GM19467 (cell line): ENCODE measurements around the gene FAM9C.
"Not testable (repeated sequence)": the region's sequence is repeated elsewhere in the genome, so short reads cannot be mapped to it uniquely, and the experiment has no call there.

Experiments used
- ATAC-seq: cut with Tn5 transposase; IDR thresholded peaks from one replicate; pipeline ENCODE4 v1.9.1; 2021; ENCODE audit warnings: mild to moderate bottlenecking, moderate library complexity; ENCODE audit not compliant: unreplicated experiment

Gene FAM9C

GRCh38 chrX:13043938-13044337 is 482 bp downstream of the FAM9C start:
- ATAC-seq, result no peak

- no peak for ATAC-seq
These were observed 1.3 kb downstream of the FAM9C start for GRCh38 chrX:13043138-13043537.

DNA sequence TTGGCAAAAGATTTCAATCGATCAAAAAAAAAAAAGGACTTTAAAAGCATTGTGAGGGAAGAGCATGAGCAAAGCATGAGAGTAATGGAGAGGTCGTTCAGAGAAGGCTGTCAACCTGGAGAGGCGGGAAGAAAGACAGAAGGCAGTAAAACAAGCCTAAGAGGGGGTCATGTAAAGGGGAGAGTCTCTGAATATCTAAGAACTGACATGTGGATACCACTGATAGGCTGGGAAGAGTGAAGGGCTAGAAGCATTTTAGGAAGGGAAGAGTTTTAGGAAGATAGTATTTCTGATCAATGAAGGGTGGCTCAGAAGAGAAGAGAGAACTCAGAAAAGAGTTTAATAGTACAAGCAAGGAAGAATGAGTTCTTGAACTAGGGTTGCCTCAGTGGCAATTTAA is 7.5 kb downstream of the FAM9C start:
- no peak for ATAC-seq

- ATAC-seq, result no peak
These were observed 11.2 kb downstream of the FAM9C start for GRCh38 chrX:13033193-13033592.

DNA sequence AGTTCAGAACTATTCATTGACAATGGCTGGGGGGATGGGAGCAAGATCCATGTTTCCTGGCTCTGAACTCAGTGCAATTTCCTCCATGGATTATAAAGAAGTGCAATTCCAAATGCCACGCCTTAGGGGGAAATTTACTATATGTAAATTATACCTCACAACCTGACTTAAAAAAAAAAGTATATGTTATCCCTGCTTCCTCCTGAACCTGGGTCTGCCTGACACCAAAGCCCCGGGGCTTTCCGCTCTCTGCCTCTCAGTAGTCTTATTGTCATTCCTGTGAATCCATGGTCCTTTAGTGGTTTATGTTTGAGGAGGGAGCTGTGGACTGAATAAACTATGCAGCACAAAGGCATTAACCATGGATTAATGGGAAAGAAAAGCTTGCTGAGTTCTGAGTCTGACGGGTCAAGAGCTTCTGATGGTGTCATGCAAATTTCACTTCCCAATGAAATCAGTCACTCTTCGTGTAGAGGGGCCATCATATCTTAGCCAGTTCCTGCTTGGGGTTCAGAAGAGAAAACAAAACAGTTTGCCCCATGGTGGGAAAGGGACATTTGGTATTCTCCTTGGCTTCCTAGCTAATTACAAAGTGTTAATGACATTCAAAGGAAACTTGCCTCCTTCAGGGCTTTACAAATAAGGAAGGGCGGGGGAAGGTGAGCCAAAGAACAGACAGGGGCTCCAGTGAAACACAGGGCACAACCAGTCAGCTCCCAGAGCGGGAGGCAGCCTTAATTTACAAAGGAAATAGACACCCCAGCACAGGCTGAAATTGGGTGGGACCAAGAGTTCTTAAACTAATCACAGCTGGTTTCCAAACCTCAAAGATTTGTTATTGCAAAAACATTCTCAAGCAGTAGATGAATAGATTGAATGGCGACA is 14.3 kb downstream of the FAM9C start:
- ATAC-seq, result no peak

DNA sequence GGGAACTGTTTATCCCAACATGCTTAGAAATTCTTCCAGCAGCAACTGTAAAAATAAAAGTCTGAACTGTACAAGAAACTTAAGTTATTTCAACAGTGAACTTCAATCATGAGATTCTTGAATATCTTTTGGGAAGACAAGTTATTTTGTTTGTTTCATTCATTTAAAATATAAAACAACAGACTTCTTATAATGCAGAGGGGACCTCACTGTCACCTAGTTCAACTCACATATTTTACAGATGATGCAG is 14.9 kb downstream of the FAM9C start:
- ATAC-seq, result no peak

DNA sequence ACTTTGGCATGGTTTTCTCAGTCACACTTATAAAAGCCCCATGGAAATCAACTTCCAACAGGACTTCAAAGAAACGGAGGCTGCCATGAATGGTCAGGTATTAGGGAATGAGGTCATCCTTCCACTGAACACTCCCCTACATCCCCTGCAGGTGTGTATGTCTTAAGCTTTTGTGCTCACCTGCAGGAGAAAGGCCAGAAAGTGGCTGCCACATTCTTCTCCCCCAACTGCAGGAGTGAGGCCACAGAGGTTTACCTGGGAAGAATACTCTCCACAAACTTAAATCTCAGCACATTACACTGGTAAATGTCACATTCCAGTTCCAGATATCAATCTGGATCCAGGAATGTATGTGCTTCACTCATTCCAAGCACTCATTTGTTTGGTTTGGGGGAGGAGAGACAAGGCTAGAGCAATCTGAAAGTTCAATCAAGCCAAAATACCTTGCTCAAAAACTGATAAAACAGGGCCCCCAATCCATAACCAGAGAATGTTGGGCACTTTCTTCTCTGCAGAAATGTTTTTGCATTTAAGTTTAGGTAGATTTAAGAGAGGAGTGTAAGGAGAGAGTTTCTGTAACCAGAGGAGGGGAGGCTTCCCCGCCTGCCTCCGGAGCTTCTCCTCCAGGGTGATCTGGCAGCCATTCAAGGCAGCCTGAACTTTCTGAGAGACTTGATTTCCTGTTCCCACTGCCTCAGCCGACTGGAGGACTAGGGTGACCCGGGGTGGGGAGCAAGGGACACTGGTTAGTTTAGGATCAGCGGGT is 15.4 kb downstream of the FAM9C start:
- ATAC-seq, result no peak

DNA sequence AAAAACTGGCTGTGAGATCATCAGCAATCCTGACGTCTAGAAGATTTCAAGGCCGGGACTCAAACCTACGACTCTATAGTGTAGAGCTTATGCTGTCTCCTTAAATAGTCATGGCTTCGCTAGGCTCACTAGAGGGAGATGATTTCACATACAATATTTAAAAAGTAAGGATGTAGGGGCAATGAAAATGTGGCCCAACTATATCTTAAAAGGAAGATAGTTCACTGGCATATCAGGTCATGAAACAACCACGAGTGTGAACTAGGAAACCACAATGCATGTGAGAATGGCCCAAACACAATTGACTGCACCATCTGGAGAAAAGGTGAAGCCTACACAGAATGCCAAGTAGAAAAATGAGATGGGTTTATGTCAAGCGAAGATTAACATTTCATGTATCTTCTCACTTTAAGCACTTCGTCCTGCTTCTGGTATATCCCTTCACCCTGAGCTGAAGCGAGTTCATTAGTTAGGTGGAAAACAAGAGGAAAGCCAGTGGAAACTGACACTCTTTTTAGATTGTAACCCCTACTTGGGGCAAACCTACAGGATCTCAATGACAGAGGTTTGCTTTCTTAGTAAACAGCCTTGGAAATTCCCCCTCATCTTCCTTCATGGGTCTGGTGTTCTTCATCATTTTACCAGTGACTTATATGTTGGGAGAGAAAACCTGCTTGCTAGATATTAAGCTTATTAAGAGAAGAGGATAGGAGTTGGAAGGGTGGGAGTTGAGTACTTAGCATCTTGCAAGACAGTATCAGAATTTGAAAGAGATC is 17.4 kb downstream of the FAM9C start:
- no peak for ATAC-seq

- ATAC-seq, result no peak
These were observed 19.4 kb downstream of the FAM9C start for GRCh38 chrX:13024986-13025385.

DNA sequence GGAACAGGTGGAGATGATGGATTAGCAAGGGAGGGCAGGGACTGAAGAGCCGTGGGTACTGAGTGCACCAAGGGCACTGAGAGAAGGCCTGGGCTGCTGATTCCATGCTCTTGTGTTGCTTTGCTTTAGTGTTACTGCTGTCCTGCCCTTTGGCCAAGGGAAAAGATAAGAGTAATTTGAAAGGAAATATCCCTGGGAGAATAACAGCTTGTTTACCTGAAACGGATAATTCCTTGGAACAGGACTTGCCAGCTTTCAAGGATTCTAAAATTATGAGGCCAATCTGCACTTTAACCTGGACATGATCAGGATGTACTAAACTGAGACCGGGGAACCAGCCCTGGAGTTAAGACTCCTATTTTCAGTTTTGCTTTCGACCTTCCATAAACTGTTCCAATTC is 20.4 kb downstream of the FAM9C start:
- no peak for ATAC-seq

- no peak for ATAC-seq
These were observed 20.9 kb downstream of the FAM9C start for GRCh38 chrX:13023567-13023966.

DNA sequence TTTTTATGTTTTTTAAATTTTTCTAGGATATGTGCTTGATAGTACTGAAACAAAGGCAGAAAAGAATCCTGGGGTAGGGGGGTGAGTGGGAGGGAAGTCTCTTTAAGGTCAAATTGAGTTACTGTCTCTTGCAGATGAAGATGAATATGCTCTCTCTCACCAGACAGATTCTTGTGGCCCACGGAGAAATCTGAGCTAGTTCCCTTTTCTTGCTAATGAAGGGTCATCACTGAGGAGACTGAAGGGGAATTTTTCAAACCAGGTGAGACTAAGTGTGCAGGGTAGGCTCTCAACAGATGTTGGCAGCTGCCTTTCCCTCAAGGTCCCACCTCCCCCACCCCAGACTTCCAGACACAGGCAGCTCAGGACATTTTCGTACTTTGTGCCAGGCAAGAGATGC is 21.5 kb downstream of the FAM9C start:
- peak; percentile 57 for ATAC-seq

GRCh38 chrX:13016731-13017130 is 27.7 kb downstream of the FAM9C start:
- ATAC-seq, result not testable (repeated sequence)

DNA sequence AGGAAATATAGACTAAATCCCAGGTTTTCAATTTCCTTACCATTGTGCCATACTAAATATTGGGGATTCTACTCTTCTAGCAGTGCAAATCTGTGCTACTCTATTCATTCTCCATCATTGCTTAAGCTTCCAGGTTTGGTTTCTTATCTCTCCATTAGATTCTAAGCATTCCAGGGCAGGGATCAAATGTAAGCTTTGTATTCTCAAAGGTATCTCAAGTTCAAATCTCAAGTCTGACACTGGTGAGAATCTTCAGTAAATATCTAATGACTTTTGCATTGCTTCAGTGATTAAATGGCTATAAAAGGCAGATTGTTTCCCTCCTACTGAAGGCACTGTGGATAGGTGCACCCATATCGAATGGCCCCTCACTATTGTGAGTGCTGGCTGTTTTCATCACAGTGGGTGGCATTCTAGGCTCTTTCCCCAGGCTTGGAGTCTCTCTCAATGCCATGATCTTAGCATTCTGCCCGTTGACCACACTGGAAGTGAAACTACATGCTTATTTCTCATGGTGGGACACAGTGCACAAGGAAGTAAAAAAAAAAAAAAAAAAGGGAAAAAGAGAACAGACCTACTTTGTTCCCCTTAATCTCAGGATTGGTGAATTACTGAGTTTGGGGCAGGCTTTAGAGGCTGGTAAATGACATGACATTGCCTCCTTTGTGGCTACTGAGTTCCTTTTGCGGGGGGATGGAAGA is 28.7 kb downstream of the FAM9C start:
- no peak for ATAC-seq

- ATAC-seq, result peak; percentile 26
These were observed 30.0 kb downstream of the FAM9C start for GRCh38 chrX:13014111-13015096.

DNA sequence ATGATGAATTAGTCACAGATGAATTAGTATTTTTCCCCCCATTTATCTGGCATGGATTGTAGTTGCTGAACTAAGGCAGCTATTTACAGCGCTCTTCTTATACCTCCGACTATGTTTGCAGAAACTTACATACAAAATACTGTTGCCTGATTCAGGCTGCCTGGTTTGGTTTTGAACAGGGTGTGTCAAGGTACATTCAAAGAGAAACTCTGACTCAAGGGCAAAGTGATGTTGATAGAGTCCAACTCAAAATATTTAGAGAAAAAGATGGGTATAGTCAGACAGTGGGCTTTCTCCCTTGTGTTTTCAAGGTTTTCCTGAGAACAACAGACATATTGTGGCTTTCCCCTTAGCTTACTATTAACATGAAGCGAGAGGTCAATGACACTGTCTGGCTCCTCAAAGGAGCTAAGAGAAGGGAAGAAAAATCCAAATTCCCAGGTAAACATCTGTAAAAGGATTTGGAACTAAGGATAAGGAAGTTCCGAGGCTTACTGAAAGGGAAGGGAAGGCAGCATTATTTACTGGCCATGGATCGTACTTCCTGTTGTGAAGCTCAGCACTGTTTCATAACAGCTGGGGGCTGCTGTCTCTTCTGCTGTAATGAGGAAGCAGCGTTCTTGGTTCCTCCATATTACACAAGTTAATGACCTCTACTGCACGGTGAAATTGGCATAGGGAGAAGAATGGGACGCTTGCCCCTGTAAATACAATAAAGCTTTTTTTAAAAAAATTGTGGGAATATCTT is 30.9 kb downstream of the FAM9C start:
- ATAC-seq, result peak; percentile 69

DNA sequence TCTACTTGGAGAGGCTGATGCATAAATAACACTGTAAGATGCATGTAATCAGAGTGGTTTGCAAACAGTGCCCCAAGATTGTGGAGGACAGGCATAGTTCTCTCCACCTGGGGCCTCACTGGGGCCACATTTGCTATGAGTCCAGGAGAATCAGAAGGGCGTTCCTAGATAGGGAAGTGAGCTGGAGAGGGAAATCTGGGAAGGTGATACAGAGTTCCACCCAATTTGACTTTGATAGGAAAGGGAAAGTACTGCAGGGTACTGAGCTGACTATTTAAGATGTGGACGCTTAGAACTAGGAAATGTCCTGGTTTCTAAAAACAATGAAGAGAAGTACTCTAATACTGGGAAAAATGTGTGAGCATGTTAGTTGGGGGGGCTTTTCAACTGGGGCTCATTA is 33.9 kb downstream of the FAM9C start:
- no peak for ATAC-seq

DNA sequence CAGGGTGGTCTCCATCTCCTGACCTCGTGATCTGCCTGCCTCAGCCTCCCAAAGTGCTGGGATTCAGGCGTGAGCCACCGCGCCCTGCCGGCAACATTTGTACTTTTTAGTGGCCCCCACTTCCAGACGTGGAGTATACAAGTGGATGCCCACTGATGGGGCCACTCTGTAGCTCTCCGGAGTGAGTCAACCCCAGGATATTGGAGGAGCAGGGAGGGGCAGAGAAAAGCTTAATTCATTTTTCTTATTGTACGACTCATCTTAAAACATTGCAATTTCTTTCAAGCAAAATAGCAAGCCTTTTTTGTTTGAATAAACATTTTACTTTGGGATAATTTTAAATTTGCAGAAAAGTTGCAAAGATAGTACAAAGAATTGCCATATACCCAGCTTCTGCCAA is 34.6 kb downstream of the FAM9C start:
- ATAC-seq, result no peak

GRCh38 chrX:13009273-13009672 is 35.1 kb downstream of the FAM9C start:
- ATAC-seq, result no peak
